Measurements from ENCODE around the gene HAGH. TPM values are rescaled to one million over a fixed set of nuclear protein-coding genes. Genes with fewer than 3 reads are reported as not detected.

The HAGH gene
- total RNA-seq, 1 donor, result 32.9 TPM

- peaks cover 17% of the 10 kb centered on the region for H4K20me1 ChIP-seq (ENCODE audit: insufficient read depth, low read length)
- no peak for TF ChIP-seq CTCF (IDR thresholded peaks at IDR 0.05; ENCODE audit: extremely low read depth, low read depth, low read length)
- DNase-seq (ENCODE audit: insufficient read length, low spot score, missing footprints), result no peak
- H3K4me2 ChIP-seq (ENCODE audit: insufficient read depth, low read length), result no peak overlapping the region
- peaks cover 34% of the 10 kb centered on the region for H3K36me3 ChIP-seq (ENCODE audit: insufficient read depth, low read length)
- H3K4me3 ChIP-seq (ENCODE audit: insufficient read depth, low read length), result no peak overlapping the region
- H3K79me2 ChIP-seq (ENCODE audit: insufficient read depth, low read length), result peaks cover 17% of the 10 kb centered on the region
- no peak overlapping the region for H3K27ac ChIP-seq (ENCODE audit: low read depth, low read length)
- H3K4me1 ChIP-seq (ENCODE audit: insufficient read depth, low read length), result peaks cover 17% of the 10 kb centered on the region
- H2AFZ ChIP-seq (ENCODE audit: low read length), result no peak overlapping the region
- no peaks in the 10 kb centered on the region for H3K27me3 ChIP-seq (ENCODE audit: insufficient read depth, low read length)
- H3K9me3 ChIP-seq (ENCODE audit: low read depth, low read length), result no peaks in the 10 kb centered on the region
Observed at GRCh38 chr16:1768767-1769401, 57.7 kb downstream of the HAGH start.

GRCh38 chr16:1768061-1768766 is 58.4 kb downstream of the HAGH start:
- DNase-seq (ENCODE audit: insufficient read length, low spot score, missing footprints), result no peak
- peaks cover 36% of the 10 kb centered on the region for H3K36me3 ChIP-seq (ENCODE audit: insufficient read depth, low read length)
- H3K27me3 ChIP-seq (ENCODE audit: insufficient read depth, low read length), result no peaks in the 10 kb centered on the region
- H4K20me1 ChIP-seq (ENCODE audit: insufficient read depth, low read length), result peaks cover 17% of the 10 kb centered on the region
- no peak overlapping the region for H3K27ac ChIP-seq (ENCODE audit: low read depth, low read length)
- peaks cover 13% of the 10 kb centered on the region for H3K79me2 ChIP-seq (ENCODE audit: insufficient read depth, low read length)
- no peak overlapping the region for H3K4me3 ChIP-seq (ENCODE audit: insufficient read depth, low read length)
- no peak overlapping the region for H3K4me2 ChIP-seq (ENCODE audit: insufficient read depth, low read length)
- H3K9me3 ChIP-seq (ENCODE audit: low read depth, low read length), result no peaks in the 10 kb centered on the region
- TF ChIP-seq CTCF (IDR thresholded peaks at IDR 0.05; ENCODE audit: extremely low read depth, low read depth, low read length), result no peak
- H2AFZ ChIP-seq (ENCODE audit: low read length), result no peak overlapping the region
- peaks cover 15% of the 10 kb centered on the region for H3K4me1 ChIP-seq (ENCODE audit: insufficient read depth, low read length)

- H2AFZ ChIP-seq (ENCODE audit: low read length), result no peak overlapping the region
- H3K79me2 ChIP-seq (ENCODE audit: insufficient read depth, low read length), result peaks cover 7% of the 10 kb centered on the region
- no peak for DNase-seq (ENCODE audit: insufficient read length, low spot score, missing footprints)
- no peak overlapping the region for H3K4me2 ChIP-seq (ENCODE audit: insufficient read depth, low read length)
- H4K20me1 ChIP-seq (ENCODE audit: insufficient read depth, low read length), result peaks cover 21% of the 10 kb centered on the region
- peaks cover 13% of the 10 kb centered on the region for H3K4me1 ChIP-seq (ENCODE audit: insufficient read depth, low read length)
- no peak overlapping the region for H3K27ac ChIP-seq (ENCODE audit: low read depth, low read length)
- H3K27me3 ChIP-seq (ENCODE audit: insufficient read depth, low read length), result no peaks in the 10 kb centered on the region
- H3K9me3 ChIP-seq (ENCODE audit: low read depth, low read length), result no peaks in the 10 kb centered on the region
- H3K36me3 ChIP-seq (ENCODE audit: insufficient read depth, low read length), result peaks cover 43% of the 10 kb centered on the region
- no peak for TF ChIP-seq CTCF (IDR thresholded peaks at IDR 0.05; ENCODE audit: extremely low read depth, low read depth, low read length)
- H3K4me3 ChIP-seq (ENCODE audit: insufficient read depth, low read length), result no peak overlapping the region
Observed at GRCh38 chr16:1767116-1767994, 59.3 kb downstream of the HAGH start.

All from osteoblast (primary cell).